Fibroblast of the aortic adventitia (primary cell): ENCODE results near the gene IQCK. TPM values are rescaled to one million over a fixed set of nuclear protein-coding genes. Genes with fewer than 3 reads are reported as not detected.
A peak's percentile ranks its signal among the peaks of the same experiment; 100 is the strongest.

Source experiments
- DNase-seq: peaks from one replicate; pipeline ENCODE4 v3.0.0-alpha.2; 2010; ENCODE audit warnings: low read depth
- H3K4me3 ChIP-seq: 2 replicates; pipeline ENCODE4 v1.5.1; 2011; ENCODE audit warnings: low read depth, mild to moderate bottlenecking, control low read depth, low read length, moderate library complexity
- total RNA-seq: library from RNA; depleted of rRNA; stranded (reverse); fragments of >200 nt; gene quantifications from 2 replicates; pipeline ENCODE4 v1.2.3, GENCODE V29; 2012; ENCODE audit warnings: low replicate concordance
- TF ChIP-seq, protein P1 (sequence below): IDR thresholded peaks from 2 replicates; pipeline ENCODE4 v1.5.1; 2011; ENCODE audit warnings: mild to moderate bottlenecking, low read length, control low read depth, inconsistent platforms; ENCODE audit not compliant: insufficient read depth

Gene IQCK
- total RNA-seq, 1 donor, result 22.3 TPM

- peak; percentile 65 for DNase-seq
- no peak overlapping the region for H3K4me3 ChIP-seq
- TF ChIP-seq, protein P1, sequence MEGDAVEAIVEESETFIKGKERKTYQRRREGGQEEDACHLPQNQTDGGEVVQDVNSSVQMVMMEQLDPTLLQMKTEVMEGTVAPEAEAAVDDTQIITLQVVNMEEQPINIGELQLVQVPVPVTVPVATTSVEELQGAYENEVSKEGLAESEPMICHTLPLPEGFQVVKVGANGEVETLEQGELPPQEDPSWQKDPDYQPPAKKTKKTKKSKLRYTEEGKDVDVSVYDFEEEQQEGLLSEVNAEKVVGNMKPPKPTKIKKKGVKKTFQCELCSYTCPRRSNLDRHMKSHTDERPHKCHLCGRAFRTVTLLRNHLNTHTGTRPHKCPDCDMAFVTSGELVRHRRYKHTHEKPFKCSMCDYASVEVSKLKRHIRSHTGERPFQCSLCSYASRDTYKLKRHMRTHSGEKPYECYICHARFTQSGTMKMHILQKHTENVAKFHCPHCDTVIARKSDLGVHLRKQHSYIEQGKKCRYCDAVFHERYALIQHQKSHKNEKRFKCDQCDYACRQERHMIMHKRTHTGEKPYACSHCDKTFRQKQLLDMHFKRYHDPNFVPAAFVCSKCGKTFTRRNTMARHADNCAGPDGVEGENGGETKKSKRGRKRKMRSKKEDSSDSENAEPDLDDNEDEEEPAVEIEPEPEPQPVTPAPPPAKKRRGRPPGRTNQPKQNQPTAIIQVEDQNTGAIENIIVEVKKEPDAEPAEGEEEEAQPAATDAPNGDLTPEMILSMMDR, result no peak
These were observed 142.3 kb downstream of the IQCK start for GRCh38 chr16:19860166-19861041.

GRCh38 chr16:19861133-19861532 is 143.1 kb downstream of the IQCK start:
- DNase-seq, result no peak
- TF ChIP-seq, protein P1, result no peak
- no peak overlapping the region for H3K4me3 ChIP-seq

GRCh38 chr16:19861811-19862327 is 143.8 kb downstream of the IQCK start:
- no peak for DNase-seq
- H3K4me3 ChIP-seq, result no peak overlapping the region
- TF ChIP-seq, protein P1, result no peak

DNA sequence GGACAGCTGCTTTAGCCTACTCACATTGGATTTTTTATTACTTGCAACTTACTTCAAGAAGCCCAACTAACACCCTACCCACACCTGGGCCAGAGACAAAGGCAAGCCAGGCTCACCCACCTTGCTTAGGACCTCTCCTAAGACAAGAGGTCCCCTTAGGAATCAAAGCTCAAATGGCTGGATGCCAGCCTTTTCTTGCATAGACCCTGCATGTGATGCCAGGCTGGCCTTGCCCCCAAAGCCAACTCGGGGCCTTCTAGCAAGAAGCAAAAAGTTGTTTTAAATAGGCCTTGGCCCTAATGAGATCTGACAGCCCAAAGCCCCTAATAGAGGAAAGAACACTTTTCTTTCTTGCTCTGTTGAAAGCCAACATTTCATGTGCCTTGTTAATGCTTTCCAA is 145.9 kb downstream of the IQCK start:
- no peak for DNase-seq
- TF ChIP-seq, protein P1, result no peak
- no peak overlapping the region for H3K4me3 ChIP-seq

- no peak overlapping the region for H3K4me3 ChIP-seq
- TF ChIP-seq, protein P1, result no peak
- DNase-seq, result no peak
These were observed 146.5 kb downstream of the IQCK start for GRCh38 chr16:19864566-19864965.

GRCh38 chr16:19868421-19868820 is 150.3 kb downstream of the IQCK start:
- TF ChIP-seq, protein P1, result no peak
- no peak overlapping the region for H3K4me3 ChIP-seq
- DNase-seq, result peak; percentile 39

GRCh38 chr16:19871721-19872120 is 153.7 kb downstream of the IQCK start:
- no peak for DNase-seq
- TF ChIP-seq, protein P1, result no peak
- H3K4me3 ChIP-seq, result no peak overlapping the region
